Cardiac muscle cell (in vitro differentiated cells and primary cell): Measurements from ENCODE around the gene ATP13A2. TPM values are rescaled to one million over a fixed set of nuclear protein-coding genes. Genes with fewer than 3 reads are reported as not detected.
"Not testable (repeated sequence)": the region's sequence is repeated elsewhere in the genome, so short reads cannot be mapped to it uniquely, and the experiment has no call there.

Source experiments
- DNase-seq, 2 donors: peaks; one replicate each; pipeline versions ENCODE4 v3.0.0 to v3.0.0-alpha.2; 2010 to 2017; ENCODE audit warnings: low read depth in 1 of 2, low spot score in 1 of 2
- H3K27ac ChIP-seq: fragments of 200-600 bp; sonication (generic); 2 replicates; pipeline ENCODE4 v1.5.1; 2016
- H3K27me3 ChIP-seq: fragments of 200-600 bp; sonication (generic); 2 replicates; pipeline ENCODE4 v1.6.0; 2016; ENCODE audit warnings: control low read depth
- H3K36me3 ChIP-seq: fragments of 200-600 bp; sonication (generic); 2 replicates; pipeline ENCODE4 v1.5.1; 2016; ENCODE audit warnings: control low read depth
- H3K4me1 ChIP-seq: fragments of 200-600 bp; sonication (generic); 2 replicates; pipeline ENCODE4 v1.8.1; 2017; ENCODE audit warnings: low read depth, mild to moderate bottlenecking, mixed run types
- H3K4me3 ChIP-seq: fragments of 200-600 bp; sonication (generic); 2 replicates; pipeline ENCODE4 v1.5.1; 2016; ENCODE audit warnings: mild to moderate bottlenecking
- H3K9me3 ChIP-seq: fragments of 200-600 bp; sonication (generic); 2 replicates; pipeline ENCODE4 v1.5.1; 2017; ENCODE audit warnings: low read depth, mild to moderate bottlenecking, control low read depth
- polyA plus RNA-seq: library from polyadenylated mRNA; unstranded; fragments of >200 nt; fragmentation: Nextera tagmentation; extraction: Ambion mirVana; gene quantifications from 2 replicates; pipeline ENCODE4 v1.2.1, GENCODE V29; 2016
- total RNA-seq: library from RNA; depleted of rRNA; stranded (reverse); fragments of >200 nt; gene quantifications from 2 replicates; pipeline ENCODE4 v1.2.3, GENCODE V29; 2016
- TF ChIP-seq, protein P1 (sequence below): IDR thresholded peaks from 2 replicates; pipeline ENCODE4 v1.5.1; 2012; ENCODE audit warnings: low read depth, mild to moderate bottlenecking, low read length

Gene ATP13A2
- total and polyA plus RNA-seq, 2 experiments from 2014 or later = 44.7 to 76.8 TPM

DNA sequence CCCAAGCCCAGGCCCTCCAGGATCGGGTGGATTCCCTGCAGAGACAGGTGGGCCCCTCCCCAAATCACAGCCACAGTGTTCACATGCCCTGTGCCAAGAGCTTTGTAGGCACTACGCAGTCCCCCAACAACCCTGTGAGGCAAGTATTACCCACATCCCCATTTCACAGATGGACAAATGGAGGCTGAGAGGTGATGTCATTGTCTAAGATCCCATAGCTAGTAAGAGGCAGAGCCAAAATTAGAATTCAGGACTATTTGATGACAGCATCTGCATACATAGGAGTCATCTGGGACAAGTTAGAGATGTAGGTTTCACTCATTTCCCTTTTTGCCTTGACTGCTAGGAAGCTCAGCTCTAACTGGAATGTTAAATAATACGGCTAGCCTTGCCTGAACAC is 43.4 kb downstream of the ATP13A2 start:
- TF ChIP-seq, protein P1, sequence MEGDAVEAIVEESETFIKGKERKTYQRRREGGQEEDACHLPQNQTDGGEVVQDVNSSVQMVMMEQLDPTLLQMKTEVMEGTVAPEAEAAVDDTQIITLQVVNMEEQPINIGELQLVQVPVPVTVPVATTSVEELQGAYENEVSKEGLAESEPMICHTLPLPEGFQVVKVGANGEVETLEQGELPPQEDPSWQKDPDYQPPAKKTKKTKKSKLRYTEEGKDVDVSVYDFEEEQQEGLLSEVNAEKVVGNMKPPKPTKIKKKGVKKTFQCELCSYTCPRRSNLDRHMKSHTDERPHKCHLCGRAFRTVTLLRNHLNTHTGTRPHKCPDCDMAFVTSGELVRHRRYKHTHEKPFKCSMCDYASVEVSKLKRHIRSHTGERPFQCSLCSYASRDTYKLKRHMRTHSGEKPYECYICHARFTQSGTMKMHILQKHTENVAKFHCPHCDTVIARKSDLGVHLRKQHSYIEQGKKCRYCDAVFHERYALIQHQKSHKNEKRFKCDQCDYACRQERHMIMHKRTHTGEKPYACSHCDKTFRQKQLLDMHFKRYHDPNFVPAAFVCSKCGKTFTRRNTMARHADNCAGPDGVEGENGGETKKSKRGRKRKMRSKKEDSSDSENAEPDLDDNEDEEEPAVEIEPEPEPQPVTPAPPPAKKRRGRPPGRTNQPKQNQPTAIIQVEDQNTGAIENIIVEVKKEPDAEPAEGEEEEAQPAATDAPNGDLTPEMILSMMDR = no peak
- H3K27ac ChIP-seq = no peak overlapping the region
- no peaks in the 10 kb centered on the region for H3K9me3 ChIP-seq
- H3K4me3 ChIP-seq = no peak overlapping the region
- H3K36me3 ChIP-seq = no peaks in the 10 kb centered on the region
- DNase-seq = no peak
- H3K27me3 ChIP-seq = no peaks in the 10 kb centered on the region
- no peaks in the 10 kb centered on the region for H3K4me1 ChIP-seq

DNA sequence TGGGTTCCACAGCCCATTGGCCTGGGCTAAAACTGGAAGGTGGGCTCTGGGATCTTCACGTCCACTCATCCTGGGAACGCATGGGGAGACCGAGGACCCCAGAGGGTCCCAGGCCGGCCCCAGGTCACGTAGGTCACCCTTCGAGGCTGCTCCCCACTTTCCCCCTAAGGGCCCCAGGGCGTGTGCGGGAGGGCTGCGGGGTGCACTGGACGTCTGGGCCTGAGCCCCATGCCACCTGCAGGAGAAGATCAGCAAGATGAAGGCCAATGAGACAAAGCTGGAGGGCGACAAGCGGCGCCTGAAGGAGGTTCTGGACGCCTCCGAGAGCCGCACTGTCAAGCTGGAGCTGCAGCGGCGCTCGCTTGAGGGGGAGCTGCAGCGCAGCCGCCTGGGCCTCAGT is 43.8 kb downstream of the ATP13A2 start:
- no peaks in the 10 kb centered on the region for H3K36me3 ChIP-seq
- TF ChIP-seq, protein P1 = no peak

DNA sequence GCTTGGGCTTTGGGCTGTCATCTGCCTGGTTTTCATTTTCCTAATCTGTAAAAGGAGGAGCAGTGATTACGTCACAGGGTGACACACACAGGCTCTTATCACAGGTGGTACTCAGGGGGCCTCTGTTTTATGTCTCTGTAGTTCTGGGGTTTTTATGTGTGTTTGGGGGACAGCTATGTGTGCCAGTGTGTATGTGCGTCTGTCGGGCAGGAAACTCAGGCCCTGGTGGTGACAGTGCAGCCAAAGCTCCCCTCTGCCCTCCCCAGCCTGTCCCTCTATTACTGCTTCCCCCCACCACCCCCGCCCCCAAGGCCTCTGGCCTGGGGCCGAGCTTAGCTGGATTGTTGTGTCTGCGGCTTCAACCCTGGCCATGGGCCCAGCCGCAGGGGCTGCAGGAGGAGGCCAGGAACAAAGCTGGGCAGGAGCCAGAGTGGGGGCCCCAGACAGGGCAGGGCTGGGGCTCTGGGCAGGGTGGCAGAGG is 44.6 kb downstream of the ATP13A2 start:
- Histone ChIP-seq H3K27me3 (no peaks in the 10 kb centered on the region), H3K9me3 (no peaks in the 10 kb centered on the region), H3K4me3 (no peak overlapping the region), H3K36me3 (no peaks in the 10 kb centered on the region), H3K27ac (peak overlapping the region; percentile 12), H3K4me1 (no peaks in the 10 kb centered on the region)
- TF ChIP-seq, protein P1 = no peak
- peak in 1 of 2 donors; percentile 88 for DNase-seq

More for the DNA sequence above, 43.8 kb downstream of the ATP13A2 start:
- no peaks in the 10 kb centered on the region for H3K9me3 ChIP-seq
- no peaks in the 10 kb centered on the region for H3K4me1 ChIP-seq
- no peak for DNase-seq
- no peak overlapping the region for H3K27ac ChIP-seq
- no peaks in the 10 kb centered on the region for H3K27me3 ChIP-seq
- no peak overlapping the region for H3K4me3 ChIP-seq

DNA sequence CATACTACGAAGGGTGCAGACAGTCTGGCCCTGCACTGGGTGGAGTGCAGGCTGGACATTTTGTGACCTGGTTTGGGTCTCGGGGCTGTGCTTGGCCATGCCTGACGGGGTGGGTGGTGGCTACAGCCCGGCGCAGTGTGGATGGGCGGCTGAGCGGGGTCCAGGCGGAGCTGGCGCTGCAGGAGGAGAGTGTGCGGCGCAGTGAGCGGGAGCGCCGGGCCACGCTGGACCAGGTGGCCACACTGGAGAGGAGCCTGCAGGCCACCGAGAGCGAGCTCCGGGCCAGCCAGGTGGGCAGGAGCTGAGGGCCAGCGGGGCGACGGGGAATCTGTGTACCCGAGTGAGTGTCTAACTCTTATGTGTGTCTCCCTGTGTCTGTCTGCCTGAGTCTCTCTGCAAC is 45.4 kb downstream of the ATP13A2 start:
- H3K4me3 ChIP-seq = no peak overlapping the region
- no peak overlapping the region for H3K27ac ChIP-seq
- TF ChIP-seq, protein P1 = no peak
- DNase-seq = no peak
- no peaks in the 10 kb centered on the region for H3K9me3 ChIP-seq
- no peaks in the 10 kb centered on the region for H3K4me1 ChIP-seq
- no peaks in the 10 kb centered on the region for H3K27me3 ChIP-seq
- H3K36me3 ChIP-seq = no peaks in the 10 kb centered on the region

DNA sequence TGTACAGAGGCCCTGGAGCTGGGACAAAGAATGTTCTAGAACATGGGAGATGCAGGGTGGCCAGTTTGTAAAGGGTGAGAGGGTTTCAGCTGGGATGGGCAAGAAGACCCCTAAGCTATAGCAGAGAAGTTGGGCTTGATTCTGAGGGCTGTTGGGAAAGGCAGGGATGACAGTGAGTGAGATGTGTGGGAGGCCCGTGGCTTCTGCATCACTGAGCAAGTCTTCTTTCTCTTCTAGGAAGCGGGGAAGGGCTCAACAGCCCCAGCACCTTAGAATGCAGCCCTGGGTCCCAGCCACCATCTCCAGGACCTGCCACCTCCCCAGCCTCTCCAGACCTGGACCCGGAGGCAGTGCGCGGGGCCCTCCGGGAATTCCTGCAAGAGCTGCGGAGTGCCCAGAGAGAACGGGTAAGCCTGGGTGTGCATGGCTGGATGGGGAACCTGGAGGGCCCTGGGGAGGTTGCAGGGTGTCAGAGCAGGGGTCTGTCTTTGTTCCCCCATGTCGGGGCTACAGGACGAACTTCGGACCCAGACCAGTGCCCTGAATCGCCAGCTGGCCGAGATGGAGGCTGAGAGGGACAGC is 46.2 kb downstream of the ATP13A2 start:
- no peaks in the 10 kb centered on the region for H3K27me3 ChIP-seq
- no peak overlapping the region for H3K4me3 ChIP-seq
- no peak overlapping the region for H3K27ac ChIP-seq
- H3K9me3 ChIP-seq = no peaks in the 10 kb centered on the region
- H3K4me1 ChIP-seq = no peaks in the 10 kb centered on the region
- no peaks in the 10 kb centered on the region for H3K36me3 ChIP-seq
- TF ChIP-seq, protein P1 = no peak
- DNase-seq = no peak

DNA sequence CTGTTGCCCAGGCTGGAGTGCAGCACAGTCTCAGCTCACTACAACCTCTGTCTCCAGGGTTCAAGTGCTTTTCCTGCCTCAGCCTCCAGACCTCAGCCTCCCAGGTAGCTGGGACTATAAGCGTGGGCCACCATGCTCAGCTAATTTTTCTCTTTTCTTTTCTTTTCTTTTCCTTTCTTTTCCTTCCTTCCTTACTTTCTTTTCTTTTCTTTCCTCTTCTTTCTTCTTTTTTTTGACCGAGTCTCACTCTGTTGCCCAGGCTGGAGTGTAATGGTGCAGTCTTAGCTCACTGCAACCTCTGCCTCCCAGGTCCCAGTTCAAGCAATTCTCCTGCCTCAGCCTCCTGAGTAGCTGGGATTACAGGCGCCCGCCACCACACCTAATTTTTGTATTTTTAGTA is 47.6 kb downstream of the ATP13A2 start:
- H3K4me3 ChIP-seq, H3K9me3 ChIP-seq, H3K4me1 ChIP-seq, H3K27ac ChIP-seq, DNase-seq, H3K27me3 ChIP-seq, H3K36me3 ChIP-seq: not testable (repeated sequence)
